ENCODE data around the gene AOPEP. TPM values are rescaled to one million over a fixed set of nuclear protein-coding genes. Genes with fewer than 3 reads are reported as not detected.

Gene AOPEP
- total RNA-seq, 2 donors from 2014 or later, result 81.5 to 224 TPM

DNA sequence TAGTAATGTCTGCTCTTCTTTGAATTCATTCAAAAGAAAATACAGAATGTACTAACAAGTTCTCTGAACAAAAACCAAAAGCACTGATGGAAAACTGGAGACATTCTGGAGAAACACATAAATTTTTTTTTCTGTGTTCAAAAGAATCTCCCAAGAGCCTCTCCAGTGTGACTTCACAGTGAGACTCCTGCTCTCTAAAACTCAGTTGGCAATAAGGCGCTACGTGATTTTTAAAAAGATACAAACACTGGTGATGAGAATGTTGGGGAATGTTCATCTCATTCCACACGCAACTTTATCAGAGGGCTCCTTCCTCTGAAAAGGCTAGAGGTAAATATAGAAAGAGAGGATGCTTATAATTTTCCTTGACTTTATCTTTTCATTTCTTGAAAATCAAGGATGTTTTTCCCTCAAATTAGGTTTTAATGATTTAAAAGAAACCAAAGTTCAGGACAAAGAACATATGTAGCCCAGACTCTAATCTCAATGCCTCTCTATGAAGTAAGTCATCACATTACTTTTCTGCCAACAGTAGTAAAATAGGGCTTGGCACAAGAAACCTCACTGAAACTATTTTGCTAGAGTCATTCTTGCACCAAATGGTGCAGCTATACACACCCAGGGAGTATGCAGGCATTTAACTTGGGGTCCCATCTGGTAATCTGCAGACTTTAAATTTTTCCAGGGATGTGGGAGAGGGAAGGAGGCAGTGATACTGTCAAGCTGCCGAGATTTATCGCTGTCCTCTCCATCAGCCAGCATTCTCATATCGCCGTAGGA is 12.9 kb upstream of the AOPEP start:
- no peaks in the 10 kb centered on the region for H3K4me1 ChIP-seq
- no peaks in the 10 kb centered on the region for H3K9me3 ChIP-seq
- no peak for TF ChIP-seq POLR2A (IDR thresholded peaks at IDR 0.05)
- TF ChIP-seq, protein P1, sequence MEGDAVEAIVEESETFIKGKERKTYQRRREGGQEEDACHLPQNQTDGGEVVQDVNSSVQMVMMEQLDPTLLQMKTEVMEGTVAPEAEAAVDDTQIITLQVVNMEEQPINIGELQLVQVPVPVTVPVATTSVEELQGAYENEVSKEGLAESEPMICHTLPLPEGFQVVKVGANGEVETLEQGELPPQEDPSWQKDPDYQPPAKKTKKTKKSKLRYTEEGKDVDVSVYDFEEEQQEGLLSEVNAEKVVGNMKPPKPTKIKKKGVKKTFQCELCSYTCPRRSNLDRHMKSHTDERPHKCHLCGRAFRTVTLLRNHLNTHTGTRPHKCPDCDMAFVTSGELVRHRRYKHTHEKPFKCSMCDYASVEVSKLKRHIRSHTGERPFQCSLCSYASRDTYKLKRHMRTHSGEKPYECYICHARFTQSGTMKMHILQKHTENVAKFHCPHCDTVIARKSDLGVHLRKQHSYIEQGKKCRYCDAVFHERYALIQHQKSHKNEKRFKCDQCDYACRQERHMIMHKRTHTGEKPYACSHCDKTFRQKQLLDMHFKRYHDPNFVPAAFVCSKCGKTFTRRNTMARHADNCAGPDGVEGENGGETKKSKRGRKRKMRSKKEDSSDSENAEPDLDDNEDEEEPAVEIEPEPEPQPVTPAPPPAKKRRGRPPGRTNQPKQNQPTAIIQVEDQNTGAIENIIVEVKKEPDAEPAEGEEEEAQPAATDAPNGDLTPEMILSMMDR (IDR thresholded peaks at IDR 0.05), result no peak
- no peaks in the 10 kb centered on the region for H3K36me3 ChIP-seq (replicated peaks in 1 of 2; ENCODE audit: insufficient read depth in 1 of 2, low read depth in 2 of 2)
- ATAC-seq, result no peak
- DNase-seq, result no peak
- no peaks in the 10 kb centered on the region for H3K27me3 ChIP-seq
- intact Hi-C loops (cut with DNase I), result no loop called here
- no peak overlapping the region for H3K27ac ChIP-seq
- WGBS, 2 donors, result 81 to 85% methylated on average over 7 of the region's 7 CpGs
- H3K4me3 ChIP-seq, result no peak overlapping the region

DNA sequence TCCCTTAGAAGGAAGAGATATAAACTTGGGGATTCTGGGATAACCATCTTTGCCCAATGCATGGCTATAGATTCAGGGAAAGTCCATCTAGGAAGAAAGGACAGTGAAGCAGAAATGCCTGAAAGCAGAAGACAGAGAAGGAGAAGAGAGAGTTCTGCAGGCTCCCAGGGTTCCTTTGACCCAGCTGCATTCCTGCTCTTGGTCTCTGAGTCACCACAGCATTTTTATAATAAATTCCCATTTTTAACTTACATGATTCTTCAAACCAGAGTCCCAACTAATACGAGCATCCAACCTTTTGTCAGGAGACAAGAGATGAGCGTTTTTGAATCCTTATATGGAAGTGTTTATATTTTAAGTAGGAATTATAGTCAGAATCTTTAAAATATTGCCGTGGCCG is 12.0 kb upstream of the AOPEP start:
- no peaks in the 10 kb centered on the region for H3K36me3 ChIP-seq (replicated peaks in 1 of 2; ENCODE audit: insufficient read depth in 1 of 2, low read depth in 2 of 2)
- TF ChIP-seq POLR2A (IDR thresholded peaks at IDR 0.05), result no peak
- TF ChIP-seq, protein P1 (IDR thresholded peaks at IDR 0.05), result no peak
- no peaks in the 10 kb centered on the region for H3K27me3 ChIP-seq
- H3K27ac ChIP-seq, result no peak overlapping the region
- DNase-seq (no peak), ATAC-seq (no peak)
- intact Hi-C loops (cut with DNase I), result no loop called here
- no peaks in the 10 kb centered on the region for H3K4me1 ChIP-seq
- no peak overlapping the region for H3K4me3 ChIP-seq
- WGBS, 2 donors, result 69 to 73% methylated on average over 4 of the region's 4 CpGs
- no peaks in the 10 kb centered on the region for H3K9me3 ChIP-seq

DNA sequence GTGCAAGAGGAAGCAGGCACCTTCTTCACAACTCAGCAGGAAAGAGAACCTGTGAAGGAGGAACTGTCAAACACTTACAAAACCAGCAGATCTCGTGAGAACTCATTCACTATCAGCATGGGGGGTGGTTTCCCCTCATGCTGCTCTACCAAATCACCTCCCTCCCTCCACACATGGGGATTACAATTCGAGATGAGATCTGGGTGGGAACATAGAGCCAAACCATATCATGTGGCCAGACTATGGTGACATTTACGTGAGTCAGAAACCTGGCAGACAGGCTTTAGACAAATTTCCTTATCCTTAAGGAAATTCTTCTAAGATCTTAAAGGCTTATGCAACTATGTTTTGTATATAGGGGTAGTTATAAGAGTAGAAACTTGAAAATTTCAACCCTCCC is 8.7 kb upstream of the AOPEP start:
- TF ChIP-seq, protein P1 (IDR thresholded peaks at IDR 0.05), result no peak
- no peak for TF ChIP-seq POLR2A (IDR thresholded peaks at IDR 0.05)
- Histone ChIP-seq H3K9me3 (no peaks in the 10 kb centered on the region), H3K27me3 (no peaks in the 10 kb centered on the region), H3K36me3 (replicated peaks in 1 of 2; ENCODE audit: insufficient read depth in 1 of 2, low read depth in 2 of 2) (no peaks in the 10 kb centered on the region), H3K4me1 (no peaks in the 10 kb centered on the region), H3K27ac (no peak overlapping the region), H3K4me3 (no peak overlapping the region)
- intact Hi-C loops (cut with DNase I), result no loop called here
- DNase-seq (no peak), ATAC-seq (no peak)
- WGBS, 2 donors, result 63 to 71% methylated on average over 3 of the region's 3 CpGs

- DNase-seq (no peak), ATAC-seq (no peak)
- intact Hi-C loops (cut with DNase I), result no loop called here
- TF ChIP-seq POLR2A (IDR thresholded peaks at IDR 0.05), result no peak
- TF ChIP-seq, protein P1 (IDR thresholded peaks at IDR 0.05), result no peak
- Histone ChIP-seq H3K27ac (no peak overlapping the region), H3K9me3 (no peaks in the 10 kb centered on the region), H3K4me1 (no peaks in the 10 kb centered on the region), H3K36me3 (replicated peaks in 1 of 2; ENCODE audit: insufficient read depth in 1 of 2, low read depth in 2 of 2) (no peaks in the 10 kb centered on the region), H3K4me3 (no peak overlapping the region), H3K27me3 (no peaks in the 10 kb centered on the region)
- 83 to 96% methylated on average over 1 of the region's 1 CpG for WGBS, 2 donors
Observed at GRCh38 chr9:94718936-94719335, 7.6 kb upstream of the AOPEP start.

DNA sequence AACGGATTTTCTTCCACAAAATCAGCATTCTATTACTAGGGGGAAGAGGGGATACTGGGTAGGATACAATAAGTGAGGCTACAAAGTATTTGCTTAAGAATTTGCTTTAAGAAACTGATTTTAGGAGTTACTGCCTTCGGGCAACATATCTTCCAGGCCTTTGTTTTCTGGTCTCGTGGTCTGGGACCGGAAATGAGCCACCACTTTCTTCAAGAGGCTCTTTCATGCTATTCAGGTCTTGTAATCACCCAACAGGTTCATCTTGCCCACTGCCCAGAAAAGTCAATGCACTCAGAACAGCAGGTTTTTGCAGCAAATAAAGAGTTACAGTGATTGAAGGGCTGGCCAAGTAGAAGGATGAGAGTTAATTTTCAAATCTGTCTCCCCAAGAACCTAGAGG is 6.6 kb upstream of the AOPEP start:
- no peak for TF ChIP-seq POLR2A (IDR thresholded peaks at IDR 0.05)
- TF ChIP-seq, protein P1 (IDR thresholded peaks at IDR 0.05), result no peak
- Histone ChIP-seq H3K27ac (no peak overlapping the region), H3K27me3 (no peaks in the 10 kb centered on the region), H3K36me3 (replicated peaks in 1 of 2; ENCODE audit: insufficient read depth in 1 of 2, low read depth in 2 of 2) (no peaks in the 10 kb centered on the region), H3K4me3 (no peak overlapping the region), H3K9me3 (no peaks in the 10 kb centered on the region), H3K4me1 (no peaks in the 10 kb centered on the region)
- WGBS, 2 donors, result 83 to 85% methylated on average over 4 of the region's 4 CpGs
- DNase-seq, result no peak
- intact Hi-C loops (cut with DNase I), result no loop called here
- no peak for ATAC-seq
